GM18508 (cell line): Measurements from ENCODE around the gene CCDC63.

Experiments used
- ATAC-seq: cut with Tn5 transposase; IDR thresholded peaks from one replicate; pipeline ENCODE4 v1.9.1; 2021; ENCODE audit warnings: moderate number of reproducible peaks; ENCODE audit not compliant: insufficient read depth, unreplicated experiment

The CCDC63 gene

DNA sequence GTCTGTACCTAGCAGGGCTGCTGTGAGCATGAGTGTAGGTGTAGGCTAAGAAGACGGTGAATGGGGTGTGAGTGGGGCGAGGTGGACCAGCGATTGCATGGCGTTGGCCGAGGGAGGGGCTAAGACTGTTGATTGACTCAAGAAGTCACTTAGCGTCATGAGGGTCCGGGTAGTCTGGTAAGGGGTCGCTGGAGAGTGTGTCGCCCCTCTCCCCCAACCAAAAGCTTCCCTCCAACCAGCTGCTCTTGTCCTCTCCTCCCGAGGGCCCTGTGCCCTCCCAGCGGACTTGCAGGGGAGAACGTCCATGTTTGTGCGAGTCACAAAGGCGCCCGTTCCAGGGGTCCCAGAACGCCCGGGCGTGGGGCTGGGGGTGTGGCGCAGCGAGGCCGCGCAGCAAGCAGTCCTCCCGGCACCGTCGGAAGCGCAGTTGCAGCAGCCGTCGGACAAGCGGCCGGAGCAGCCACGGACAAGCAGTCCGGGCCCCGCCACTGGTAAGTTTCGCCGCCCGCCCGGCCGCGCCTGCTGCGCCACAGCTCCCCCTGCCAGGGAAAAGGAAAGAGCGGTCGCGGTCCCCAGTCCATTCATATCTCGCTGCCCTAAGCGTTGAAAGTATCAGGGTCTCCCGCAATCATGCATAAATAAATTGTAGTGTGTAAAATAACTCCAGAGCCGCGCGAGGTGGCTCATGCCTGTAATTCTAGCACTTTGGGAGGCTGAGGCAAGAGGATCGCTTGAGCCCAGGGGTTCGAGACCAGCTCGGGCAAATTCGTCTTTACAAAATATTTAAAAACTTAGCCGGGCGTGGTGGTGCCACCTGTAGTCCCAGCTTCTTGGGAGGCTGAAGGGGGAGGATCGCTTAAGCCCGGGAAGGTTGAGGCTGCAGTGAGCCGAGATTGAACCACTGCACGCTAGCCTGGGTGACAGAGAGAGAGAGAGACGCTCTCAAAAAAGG is at the start of gene CCDC63:
Gene CCDC63 (plus strand): TSS at position 373 of the 952 bp plus-strand sequence. CDS start 5,968 bp downstream, outside the sequence.
- no peak for ATAC-seq

- no peak for ATAC-seq
Measured at GRCh38 chr12:110798461-110798860, 48.3 kb upstream of the CCDC63 start.

DNA sequence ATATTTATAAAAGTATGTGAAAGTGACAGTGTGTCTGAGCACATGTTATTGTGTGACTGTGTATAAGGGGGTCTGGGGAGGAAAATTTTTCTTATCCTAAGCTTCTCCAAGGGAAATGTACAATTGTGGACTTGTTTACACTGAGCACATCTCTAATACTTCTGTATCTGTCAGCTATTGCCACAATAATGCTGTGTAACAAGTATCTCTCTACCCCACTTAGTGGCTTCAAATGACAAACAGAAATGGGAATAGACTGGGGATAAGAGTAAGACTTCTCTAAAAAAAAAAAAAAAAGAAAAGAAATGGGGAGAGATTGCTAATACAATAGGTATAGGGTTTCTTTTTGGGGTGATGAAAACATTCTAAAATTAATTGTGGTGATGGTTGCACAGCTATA is 44.3 kb upstream of the CCDC63 start:
- no peak for ATAC-seq

GRCh38 chr12:110804406-110804805 is 42.4 kb upstream of the CCDC63 start:
- no peak for ATAC-seq

DNA sequence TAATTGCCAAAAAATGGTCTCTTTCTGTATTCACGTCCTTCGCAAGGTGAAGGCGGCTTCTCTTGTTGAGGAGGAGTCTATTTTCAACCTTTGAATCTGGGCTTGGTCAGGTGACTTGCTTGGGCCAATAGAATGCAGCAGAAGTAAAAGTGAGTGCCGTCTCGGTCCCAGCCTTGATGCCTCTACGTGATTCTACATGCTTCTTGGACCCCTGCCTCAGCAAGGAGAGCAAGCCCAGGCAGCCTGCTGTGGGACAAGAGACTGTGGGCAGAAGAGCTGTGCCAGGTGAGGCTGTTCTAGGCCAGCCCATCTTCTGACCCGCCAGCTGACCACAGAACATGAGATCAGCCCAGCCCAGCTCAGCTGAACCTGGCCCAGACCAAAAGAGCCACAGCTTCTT is 39.1 kb upstream of the CCDC63 start:
- no peak for ATAC-seq

DNA sequence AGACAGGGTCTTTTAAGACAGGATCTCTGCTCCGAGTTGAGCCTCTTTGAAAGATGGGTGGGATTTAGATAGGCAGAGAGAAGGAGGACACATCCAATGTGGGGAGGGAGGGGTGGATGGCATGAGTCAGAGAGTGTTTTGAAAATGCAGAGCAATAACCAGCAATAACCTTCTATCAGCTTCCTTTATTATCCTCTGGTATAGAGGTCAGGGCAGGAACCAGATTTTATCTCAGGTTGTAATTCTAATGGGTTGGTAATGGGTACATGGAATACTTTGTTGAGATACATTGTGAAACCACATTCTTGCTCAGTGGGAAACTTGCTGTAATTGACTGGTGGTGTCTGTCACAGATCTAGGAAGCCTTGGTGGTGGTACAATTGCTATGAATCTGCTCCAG is 37.6 kb upstream of the CCDC63 start:
- no peak for ATAC-seq

- no peak for ATAC-seq
Measured at GRCh38 chr12:110811972-110812371, 34.8 kb upstream of the CCDC63 start.

- no peak for ATAC-seq
Measured at GRCh38 chr12:110813285-110813684, 33.5 kb upstream of the CCDC63 start.

GRCh38 chr12:110813756-110814155 is 33.0 kb upstream of the CCDC63 start:
- ATAC-seq: no peak

- ATAC-seq: no peak
Measured at GRCh38 chr12:110816248-110816647, 30.5 kb upstream of the CCDC63 start.

DNA sequence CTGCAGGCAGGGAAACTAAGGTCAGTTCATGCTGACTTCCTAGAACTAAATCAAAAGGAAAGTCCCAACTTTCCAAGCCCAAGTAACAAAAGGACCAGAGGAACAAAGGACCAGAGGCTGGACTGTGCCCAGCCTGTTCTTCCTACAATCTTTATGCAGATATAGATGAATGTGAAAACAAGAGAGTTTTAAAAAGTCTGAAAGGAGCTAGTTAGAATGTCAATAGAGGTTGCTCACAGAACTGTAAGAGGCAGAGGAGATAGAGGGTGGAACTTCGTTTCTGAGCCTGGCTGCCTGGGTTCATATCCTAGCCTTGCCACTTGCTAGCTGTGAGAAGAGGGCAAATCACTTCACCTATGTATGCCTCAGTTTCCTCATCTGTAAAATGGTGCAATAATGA is 30.0 kb upstream of the CCDC63 start:
- ATAC-seq: no peak

GRCh38 chr12:110818511-110818910 is 28.3 kb upstream of the CCDC63 start:
- ATAC-seq: no peak

- ATAC-seq: no peak
Measured at GRCh38 chr12:110819150-110819549, 27.6 kb upstream of the CCDC63 start.

GRCh38 chr12:110819646-110820045 is 27.1 kb upstream of the CCDC63 start:
- no peak for ATAC-seq

- no peak for ATAC-seq
Measured at GRCh38 chr12:110821917-110822316, 24.9 kb upstream of the CCDC63 start.

GRCh38 chr12:110822821-110823415 is 23.9 kb upstream of the CCDC63 start:
- ATAC-seq: no peak

DNA sequence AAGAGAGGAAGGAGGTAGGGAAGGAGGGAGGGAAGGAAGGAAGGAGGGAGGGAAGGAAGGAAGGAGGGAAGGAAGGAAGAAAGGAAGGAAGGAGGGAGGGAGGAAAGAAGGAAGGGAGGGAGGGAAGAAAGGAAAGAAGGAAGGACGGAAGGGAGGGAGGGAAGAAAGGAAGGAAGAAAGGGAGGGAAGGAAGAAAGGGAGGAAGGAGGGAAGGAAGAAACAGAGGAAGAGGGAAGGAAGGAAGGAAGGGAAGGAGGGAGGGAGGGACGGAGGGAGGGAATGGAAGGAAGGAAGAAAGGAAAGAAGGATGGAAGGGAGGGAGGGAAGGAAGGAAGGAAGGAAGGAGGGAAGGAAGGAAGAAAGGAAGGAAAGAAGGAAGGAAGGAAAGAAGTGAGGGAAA is 22.4 kb upstream of the CCDC63 start:
- no peak for ATAC-seq

- ATAC-seq: no peak
Measured at GRCh38 chr12:110825530-110825929, 21.3 kb upstream of the CCDC63 start.

DNA sequence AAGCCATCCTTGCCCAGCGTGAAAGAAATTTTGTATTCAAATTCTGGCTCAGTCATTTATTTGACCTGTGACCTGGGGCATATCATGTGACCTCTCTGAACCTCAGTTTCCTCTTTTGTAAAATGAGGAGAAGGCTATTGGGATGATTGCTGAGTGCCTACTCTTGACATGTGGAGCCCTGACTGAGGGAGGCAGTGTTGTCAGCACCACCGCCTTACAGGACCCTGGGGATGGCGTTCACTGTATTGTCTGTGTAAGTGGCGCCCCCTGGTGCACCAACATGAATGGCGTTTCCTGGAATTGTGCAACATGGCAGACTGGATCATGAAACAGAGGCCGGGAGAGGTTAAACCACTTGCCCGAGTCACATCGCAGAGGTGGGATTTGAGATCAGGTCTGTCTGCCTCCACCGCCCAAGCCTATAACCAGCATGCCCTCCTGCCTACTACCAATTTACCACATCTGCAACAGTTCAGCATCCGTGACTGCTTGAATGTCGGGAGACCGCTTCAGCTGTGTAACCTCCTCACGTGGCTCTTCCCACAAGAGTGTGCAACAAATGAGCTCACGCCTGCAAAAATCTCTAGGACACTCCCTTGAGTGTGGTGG is 20.1 kb upstream of the CCDC63 start:
- ATAC-seq: no peak

DNA sequence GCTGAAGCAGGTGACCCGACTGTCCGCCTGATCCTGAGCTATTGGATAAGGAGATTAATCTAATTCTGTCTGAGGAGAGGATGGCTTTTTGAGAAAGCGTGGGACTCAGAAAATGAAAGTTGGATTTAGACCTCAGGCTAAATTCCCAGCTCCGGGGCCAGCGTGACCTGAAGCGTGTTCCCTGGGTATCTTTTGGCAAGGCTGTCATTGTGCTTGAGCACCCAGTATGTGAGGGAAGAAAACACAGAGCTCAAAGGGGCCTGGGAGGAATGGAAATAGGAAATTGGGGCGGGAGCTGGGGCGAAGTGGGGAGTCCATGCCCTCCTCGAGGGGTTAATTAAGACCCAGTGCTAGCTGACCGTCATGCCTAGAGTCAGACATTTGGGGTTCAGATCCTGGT is 17.5 kb upstream of the CCDC63 start:
- no peak for ATAC-seq

DNA sequence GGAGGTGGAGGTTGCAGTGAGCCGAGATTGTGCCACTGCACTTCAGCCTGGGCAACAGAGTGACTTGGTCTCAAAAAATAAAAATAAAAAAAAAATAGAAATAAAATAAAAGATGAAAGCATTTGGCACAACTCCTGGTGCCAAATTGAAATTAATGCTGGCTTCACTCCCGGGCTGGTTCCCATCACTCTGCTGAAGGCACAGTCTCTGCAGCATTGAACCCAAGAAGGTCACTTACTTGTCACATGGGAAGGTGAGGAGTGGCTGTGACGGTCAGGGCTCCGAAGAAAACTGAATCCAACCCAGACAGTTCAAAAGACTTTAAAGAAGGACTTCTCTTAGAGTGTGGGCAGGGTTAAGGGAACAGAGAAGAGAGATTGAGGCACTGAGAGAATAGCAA is 10.5 kb upstream of the CCDC63 start:
- ATAC-seq: no peak
